Kidney epithelial cell (primary cell): ENCODE results near the gene STX1B. TPM values are rescaled to one million over a fixed set of nuclear protein-coding genes. Genes with fewer than 3 reads are reported as not detected.

Source experiments
- DNase-seq: peaks from one replicate; pipeline ENCODE4 v3.0.0-alpha.2; 2010; ENCODE audit warnings: low read depth
- H3K27me3 ChIP-seq: 2 replicates; pipeline ENCODE4 v1.6.0; 2011; ENCODE audit warnings: low read length; ENCODE audit not compliant: control insufficient read depth, insufficient read depth
- H3K36me3 ChIP-seq: 2 replicates; pipeline ENCODE4 v1.5.1; 2011; ENCODE audit warnings: low read length; ENCODE audit not compliant: control insufficient read depth, insufficient read depth
- H3K4me3 ChIP-seq: 2 replicates; pipeline ENCODE4 v1.5.1; 2011; ENCODE audit warnings: low read depth, mild to moderate bottlenecking, control low read depth, low read length
- total RNA-seq: library from RNA; depleted of rRNA; stranded (reverse); fragments of >200 nt; gene quantifications from 2 replicates; pipeline ENCODE4 v1.2.3, GENCODE V29; 2015
- TF ChIP-seq, protein P1 (sequence below): IDR thresholded peaks from 2 replicates; pipeline ENCODE4 v1.5.1; 2011; ENCODE audit warnings: mild to moderate bottlenecking, moderate library complexity, low read length, control low read depth, inconsistent platforms; ENCODE audit not compliant: insufficient read depth, poor library complexity, severe bottlenecking

The STX1B gene
- total RNA-seq, 1 donor from 2014 or later: 0.29 TPM

DNA sequence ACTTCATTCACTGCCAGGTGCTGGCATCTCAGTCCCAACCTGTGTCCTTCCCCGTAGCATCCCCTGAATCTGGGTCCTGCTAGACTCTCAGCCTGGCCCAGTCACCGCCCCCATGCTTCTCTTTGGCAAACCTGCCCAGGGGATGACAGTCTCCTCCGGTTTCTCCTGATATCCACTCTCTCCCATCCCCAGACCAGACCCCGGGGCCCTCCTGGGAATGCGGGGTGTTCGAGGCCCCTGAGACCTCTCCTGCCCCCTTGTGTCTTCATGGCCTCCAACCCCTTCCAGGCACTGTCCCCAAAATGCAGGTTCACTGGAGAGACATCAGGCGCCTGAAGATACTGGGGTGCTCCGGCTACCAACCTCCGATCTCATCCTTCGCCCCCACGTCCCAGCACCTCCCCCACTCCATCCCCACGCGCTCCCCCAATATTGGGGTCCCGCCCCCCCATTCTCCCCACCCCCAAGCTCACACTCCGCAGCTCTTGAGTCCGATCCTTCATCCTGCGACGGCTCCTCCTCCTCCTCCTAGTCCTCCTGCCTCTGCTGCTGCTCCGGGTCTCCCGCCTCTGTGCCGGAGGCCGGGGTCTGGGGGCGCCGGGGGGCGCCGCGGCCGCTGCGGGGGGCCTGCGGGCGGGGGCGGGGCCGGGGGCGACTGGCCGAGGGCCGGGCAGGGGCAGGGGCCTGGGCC, 399 bp downstream of the STX1B start:
- Histone ChIP-seq H3K4me3 (peak overlapping the region; percentile 45), H3K36me3 (no peaks in the 10 kb centered on the region), H3K27me3 (peaks cover 12% of the 10 kb centered on the region)
- DNase-seq: no peak
- TF ChIP-seq, protein P1, sequence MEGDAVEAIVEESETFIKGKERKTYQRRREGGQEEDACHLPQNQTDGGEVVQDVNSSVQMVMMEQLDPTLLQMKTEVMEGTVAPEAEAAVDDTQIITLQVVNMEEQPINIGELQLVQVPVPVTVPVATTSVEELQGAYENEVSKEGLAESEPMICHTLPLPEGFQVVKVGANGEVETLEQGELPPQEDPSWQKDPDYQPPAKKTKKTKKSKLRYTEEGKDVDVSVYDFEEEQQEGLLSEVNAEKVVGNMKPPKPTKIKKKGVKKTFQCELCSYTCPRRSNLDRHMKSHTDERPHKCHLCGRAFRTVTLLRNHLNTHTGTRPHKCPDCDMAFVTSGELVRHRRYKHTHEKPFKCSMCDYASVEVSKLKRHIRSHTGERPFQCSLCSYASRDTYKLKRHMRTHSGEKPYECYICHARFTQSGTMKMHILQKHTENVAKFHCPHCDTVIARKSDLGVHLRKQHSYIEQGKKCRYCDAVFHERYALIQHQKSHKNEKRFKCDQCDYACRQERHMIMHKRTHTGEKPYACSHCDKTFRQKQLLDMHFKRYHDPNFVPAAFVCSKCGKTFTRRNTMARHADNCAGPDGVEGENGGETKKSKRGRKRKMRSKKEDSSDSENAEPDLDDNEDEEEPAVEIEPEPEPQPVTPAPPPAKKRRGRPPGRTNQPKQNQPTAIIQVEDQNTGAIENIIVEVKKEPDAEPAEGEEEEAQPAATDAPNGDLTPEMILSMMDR: peak; percentile 11

DNA sequence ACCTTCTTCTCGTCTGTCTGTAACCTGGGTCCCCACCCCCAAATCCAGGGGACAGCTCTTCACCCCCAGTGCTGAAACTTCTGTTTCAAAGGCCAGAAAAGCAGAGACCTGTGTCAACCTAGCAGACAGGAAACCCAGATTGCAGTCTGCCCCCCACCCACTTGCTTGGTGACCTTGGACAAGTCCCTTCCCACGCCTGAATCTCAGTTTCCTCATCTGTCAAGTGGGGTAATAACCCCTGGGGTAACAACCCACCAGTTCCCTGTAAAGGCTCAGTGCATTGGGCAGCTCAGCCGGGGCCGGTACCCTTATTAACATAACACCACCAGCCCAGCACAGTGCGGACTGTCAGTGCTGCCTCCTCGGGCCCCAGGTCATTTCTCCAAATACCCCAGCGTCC, 1.3 kb downstream of the STX1B start:
- TF ChIP-seq, protein P1: no peak
- H3K4me3 ChIP-seq: no peak overlapping the region
- peaks cover 12% of the 10 kb centered on the region for H3K27me3 ChIP-seq
- no peak for DNase-seq
- H3K36me3 ChIP-seq: no peaks in the 10 kb centered on the region

DNA sequence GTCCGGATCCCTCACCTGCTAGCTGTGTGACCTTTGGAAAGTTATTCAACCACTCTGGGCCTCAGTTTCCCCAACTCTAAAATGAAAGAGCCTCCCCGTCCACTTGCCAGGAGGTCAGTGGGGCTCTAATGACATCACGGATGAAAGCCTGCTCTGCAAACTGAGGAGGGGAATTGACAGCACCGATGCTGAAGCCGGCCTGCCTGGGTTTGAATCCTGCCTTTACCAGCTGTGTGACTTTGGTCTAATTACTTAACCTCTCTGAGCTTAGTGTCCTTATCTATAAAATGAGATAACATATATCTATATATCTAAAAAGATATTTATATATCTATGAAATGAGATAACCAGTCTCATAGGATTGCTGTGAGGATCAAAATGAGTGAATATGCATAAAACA, 1.9 kb downstream of the STX1B start:
- no peak for DNase-seq
- TF ChIP-seq, protein P1: no peak
- Histone ChIP-seq H3K27me3 (peaks cover 12% of the 10 kb centered on the region), H3K36me3 (no peaks in the 10 kb centered on the region), H3K4me3 (no peak overlapping the region)

DNA sequence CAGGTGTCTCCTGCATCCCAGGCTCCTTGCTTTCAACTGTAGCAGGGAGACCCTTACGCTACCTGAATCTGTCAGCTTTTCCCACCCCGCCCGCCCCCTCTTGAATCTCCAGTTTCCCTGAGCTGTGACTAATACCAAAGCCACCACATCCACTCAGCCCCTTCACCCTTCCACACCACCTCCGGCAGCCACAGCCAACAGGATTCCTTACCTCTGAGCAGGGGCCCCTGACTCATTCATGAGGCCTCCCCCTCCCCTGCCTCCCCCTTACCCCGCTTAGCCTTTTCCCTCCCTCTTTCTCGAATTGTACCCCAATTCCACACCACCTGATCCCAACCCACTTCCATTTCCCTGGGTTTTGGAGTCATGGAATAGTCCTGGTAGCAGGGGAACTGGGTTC, 2.3 kb downstream of the STX1B start:
- no peak overlapping the region for H3K4me3 ChIP-seq
- peaks cover 10% of the 10 kb centered on the region for H3K27me3 ChIP-seq
- DNase-seq: no peak
- TF ChIP-seq, protein P1: no peak
- H3K36me3 ChIP-seq: no peaks in the 10 kb centered on the region

DNA sequence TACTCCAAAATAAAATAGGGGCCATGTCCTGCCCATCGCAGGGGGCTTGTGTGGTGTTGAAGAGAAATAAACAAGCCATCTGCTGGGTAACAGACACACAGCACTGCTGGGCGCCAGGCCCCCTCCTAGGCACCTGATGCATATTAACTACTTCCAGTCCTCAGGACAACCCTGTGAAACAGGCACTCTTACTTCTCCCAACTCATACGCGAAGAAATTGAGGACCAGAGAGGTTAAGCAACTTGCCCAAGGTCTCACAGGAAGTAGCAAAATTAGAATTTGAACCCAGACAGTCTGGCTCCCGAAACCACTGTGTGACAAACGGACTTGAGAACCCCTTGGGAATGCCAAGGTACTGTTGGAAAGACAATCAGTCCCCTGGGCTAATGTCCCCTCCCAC, 2.8 kb downstream of the STX1B start:
- DNase-seq: no peak
- no peak overlapping the region for H3K4me3 ChIP-seq
- TF ChIP-seq, protein P1: no peak
- H3K36me3 ChIP-seq: no peaks in the 10 kb centered on the region
- H3K27me3 ChIP-seq: peaks cover 10% of the 10 kb centered on the region

DNA sequence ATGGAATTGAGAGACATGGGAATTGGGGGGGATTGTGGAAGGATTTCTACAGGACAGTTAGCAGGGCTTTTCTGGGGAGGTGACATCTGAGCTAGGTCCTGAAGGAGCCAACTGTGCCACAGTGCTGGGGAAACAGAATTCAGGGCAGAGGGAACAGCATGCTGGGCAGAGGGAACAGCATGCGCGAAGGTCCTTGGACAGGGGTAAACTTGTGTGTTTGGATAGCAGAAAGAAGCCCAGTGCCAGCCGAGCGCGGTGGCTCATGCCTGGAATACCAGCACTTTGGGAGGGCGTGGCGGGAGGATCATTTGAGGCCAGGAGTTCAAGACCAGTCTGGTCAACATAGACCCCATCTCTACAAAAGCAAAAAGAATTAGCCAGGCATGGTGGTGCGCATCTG, 3.8 kb downstream of the STX1B start:
- DNase-seq: no peak
- Histone ChIP-seq H3K4me3 (no peak overlapping the region), H3K36me3 (no peaks in the 10 kb centered on the region), H3K27me3 (peaks cover 10% of the 10 kb centered on the region)
- TF ChIP-seq, protein P1: no peak
